Measurements from ENCODE around the gene TP53BP1.

Gene TP53BP1

GRCh38 chr15:43433165-43433564, 59.8 kb downstream of the TP53BP1 start:
- Histone ChIP-seq H2AFZ (ENCODE audit: low read length) (no peak overlapping the region), H3K9me3 (replicated peaks; ENCODE audit: insufficient read depth, low read length) (no peaks in the 10 kb centered on the region), H3K4me2 (ENCODE audit: low read depth, low read length) (no peak overlapping the region), H3K9ac (ENCODE audit: low read length) (no peak overlapping the region), H3K27ac (ENCODE audit: low read length) (no peak overlapping the region), H3K27me3 (replicated peaks; ENCODE audit: insufficient read depth, low read length) (no peaks in the 10 kb centered on the region), H4K20me1 (ENCODE audit: insufficient read depth, low read length) (no peaks in the 10 kb centered on the region), H3K9me2 (replicated peaks; ENCODE audit: insufficient read depth, low read length) (no peaks in the 10 kb centered on the region), H3K4me3 (ENCODE audit: low read length) (no peak overlapping the region), H3F3A (ENCODE audit: insufficient read depth, low read length) (no peaks in the 10 kb centered on the region), H3K36me3 (replicated peaks; ENCODE audit: insufficient read depth, low read length) (no peaks in the 10 kb centered on the region), H3K4me1 (ENCODE audit: low read length) (peaks cover 5% of the 10 kb centered on the region; the same call in 1 of the 2 replicates), H3K79me2 (ENCODE audit: low read length) (no peaks in the 10 kb centered on the region)
- TF ChIP-seq CTCF (IDR thresholded peaks at IDR 0.05; ENCODE audit: low read length) (no peak), EZH2phosphoT487 (IDR thresholded peaks at IDR 0.05; ENCODE audit: low read length) (no peak), EZH2 (optimal IDR thresholded peaks at IDR 0.05; ENCODE audit: low read depth, low read length) (no peak)
- no peak for DNase-seq

- no peak overlapping the region for H3K4me3 ChIP-seq (ENCODE audit: low read length)
- H4K20me1 ChIP-seq (ENCODE audit: insufficient read depth, low read length): no peaks in the 10 kb centered on the region
- DNase-seq: no peak
- no peak overlapping the region for H3K27ac ChIP-seq (ENCODE audit: low read length)
- TF ChIP-seq EZH2 (optimal IDR thresholded peaks at IDR 0.05; ENCODE audit: low read depth, low read length) (no peak), EZH2phosphoT487 (IDR thresholded peaks at IDR 0.05; ENCODE audit: low read length) (no peak)
- H3K79me2 ChIP-seq (ENCODE audit: low read length): no peaks in the 10 kb centered on the region
- no peaks in the 10 kb centered on the region for H3K27me3 ChIP-seq (replicated peaks; ENCODE audit: insufficient read depth, low read length)
- no peak overlapping the region for H3K9ac ChIP-seq (ENCODE audit: low read length)
- no peaks in the 10 kb centered on the region for H3K36me3 ChIP-seq (replicated peaks; ENCODE audit: insufficient read depth, low read length)
- H3K9me2 ChIP-seq (replicated peaks; ENCODE audit: insufficient read depth, low read length): no peaks in the 10 kb centered on the region
- no peaks in the 10 kb centered on the region for H3F3A ChIP-seq (ENCODE audit: insufficient read depth, low read length)
- H3K4me2 ChIP-seq (ENCODE audit: low read depth, low read length): no peak overlapping the region
- peaks cover 5% of the 10 kb centered on the region; the same call in 1 of the 2 replicates for H3K4me1 ChIP-seq (ENCODE audit: low read length)
- no peaks in the 10 kb centered on the region for H3K9me3 ChIP-seq (replicated peaks; ENCODE audit: insufficient read depth, low read length)
- no peak overlapping the region for H2AFZ ChIP-seq (ENCODE audit: low read length)
Measured at GRCh38 chr15:43429687-43430086, 63.3 kb downstream of the TP53BP1 start.

- Histone ChIP-seq H3K9ac (ENCODE audit: low read length) (no peak overlapping the region), H3K4me3 (ENCODE audit: low read length) (no peak overlapping the region), H3F3A (ENCODE audit: insufficient read depth, low read length) (no peaks in the 10 kb centered on the region), H3K4me2 (ENCODE audit: low read depth, low read length) (no peak overlapping the region), H3K4me1 (ENCODE audit: low read length) (no peaks in the 10 kb centered on the region), H3K79me2 (ENCODE audit: low read length) (no peaks in the 10 kb centered on the region), H4K20me1 (ENCODE audit: insufficient read depth, low read length) (no peaks in the 10 kb centered on the region), H3K27me3 (replicated peaks; ENCODE audit: insufficient read depth, low read length) (no peaks in the 10 kb centered on the region), H3K27ac (ENCODE audit: low read length) (no peak overlapping the region), H2AFZ (ENCODE audit: low read length) (no peak overlapping the region), H3K9me2 (replicated peaks; ENCODE audit: insufficient read depth, low read length) (no peaks in the 10 kb centered on the region), H3K9me3 (replicated peaks; ENCODE audit: insufficient read depth, low read length) (no peaks in the 10 kb centered on the region), H3K36me3 (replicated peaks; ENCODE audit: insufficient read depth, low read length) (no peaks in the 10 kb centered on the region)
- no peak for DNase-seq
- no peak for TF ChIP-seq CTCF (IDR thresholded peaks at IDR 0.05; ENCODE audit: low read length)
- no peak for TF ChIP-seq EZH2 (optimal IDR thresholded peaks at IDR 0.05; ENCODE audit: low read depth, low read length)
- TF ChIP-seq EZH2phosphoT487 (IDR thresholded peaks at IDR 0.05; ENCODE audit: low read length): no peak
Measured at GRCh38 chr15:43423793-43424192, 69.2 kb downstream of the TP53BP1 start.

- TF ChIP-seq CTCF (IDR thresholded peaks at IDR 0.05; ENCODE audit: low read length) (no peak), EZH2 (optimal IDR thresholded peaks at IDR 0.05; ENCODE audit: low read depth, low read length) (no peak), EZH2phosphoT487 (IDR thresholded peaks at IDR 0.05; ENCODE audit: low read length) (no peak)
- DNase-seq: no peak
- H3K9ac ChIP-seq (ENCODE audit: low read length): no peak overlapping the region
- no peaks in the 10 kb centered on the region for H3K4me1 ChIP-seq (ENCODE audit: low read length)
- H3K36me3 ChIP-seq (replicated peaks; ENCODE audit: insufficient read depth, low read length): no peaks in the 10 kb centered on the region
- no peaks in the 10 kb centered on the region for H3K9me2 ChIP-seq (replicated peaks; ENCODE audit: insufficient read depth, low read length)
- no peaks in the 10 kb centered on the region for H3K9me3 ChIP-seq (replicated peaks; ENCODE audit: insufficient read depth, low read length)
- H3K4me3 ChIP-seq (ENCODE audit: low read length): no peak overlapping the region
- H4K20me1 ChIP-seq (ENCODE audit: insufficient read depth, low read length): no peaks in the 10 kb centered on the region
- no peak overlapping the region for H3K27ac ChIP-seq (ENCODE audit: low read length)
- H3K4me2 ChIP-seq (ENCODE audit: low read depth, low read length): no peak overlapping the region
- H2AFZ ChIP-seq (ENCODE audit: low read length): no peak overlapping the region
- no peaks in the 10 kb centered on the region for H3K79me2 ChIP-seq (ENCODE audit: low read length)
- no peaks in the 10 kb centered on the region for H3F3A ChIP-seq (ENCODE audit: insufficient read depth, low read length)
- no peaks in the 10 kb centered on the region for H3K27me3 ChIP-seq (replicated peaks; ENCODE audit: insufficient read depth, low read length)
Measured at GRCh38 chr15:43420876-43421275, 72.1 kb downstream of the TP53BP1 start.
